Measurements from ENCODE around the gene PPP1R17. TPM values are rescaled to one million over a fixed set of nuclear protein-coding genes. Genes with fewer than 3 reads are reported as not detected.

PPP1R17 gene
- total RNA-seq, 3 donors from 2014 or later = not detected

DNA sequence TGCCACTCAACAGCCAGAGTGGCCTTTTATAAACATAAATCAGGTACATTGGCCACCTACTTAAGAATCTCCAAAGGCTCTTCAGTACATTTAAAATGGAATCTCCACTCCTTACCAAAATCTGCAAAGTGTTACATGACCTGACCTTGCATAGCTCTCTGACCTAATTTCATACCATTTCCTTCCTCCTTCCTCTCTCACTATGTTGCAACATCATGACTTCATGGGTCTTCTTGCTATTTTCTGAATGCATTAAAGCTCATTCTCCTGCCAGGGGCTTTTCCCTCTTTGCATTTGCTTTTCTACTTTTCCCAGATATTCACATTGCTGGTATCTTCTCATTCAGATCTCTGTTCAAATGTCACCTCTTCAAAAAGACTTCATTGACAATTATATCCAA lies 22.1 kb upstream of the PPP1R17 start:
- no peak for DNase-seq (ENCODE audit: low spot score in 2 of 2)
- no peaks in the 10 kb centered on the region for H3K27me3 ChIP-seq
- no peaks in the 10 kb centered on the region for H3K4me1 ChIP-seq
- no peak overlapping the region for H3K4me3 ChIP-seq
- TF ChIP-seq POLR2A (IDR thresholded peaks at IDR 0.05) = no peak
- TF ChIP-seq CTCF (IDR thresholded peaks at IDR 0.05) = no peak
- no peak for TF ChIP-seq POLR2AphosphoS5 (IDR thresholded peaks at IDR 0.05)
- no peak overlapping the region for H3K27ac ChIP-seq
- H3K36me3 ChIP-seq = no peaks in the 10 kb centered on the region
- intact Hi-C loops (cut with DNase I; ENCODE audit: low total_unique reads) = loop anchor here (10.0 kb wide), 1 partner anchor 180 kb away; no protein-coding TSS in a partner anchor
- no peaks in the 10 kb centered on the region for H3K9me3 ChIP-seq

DNA sequence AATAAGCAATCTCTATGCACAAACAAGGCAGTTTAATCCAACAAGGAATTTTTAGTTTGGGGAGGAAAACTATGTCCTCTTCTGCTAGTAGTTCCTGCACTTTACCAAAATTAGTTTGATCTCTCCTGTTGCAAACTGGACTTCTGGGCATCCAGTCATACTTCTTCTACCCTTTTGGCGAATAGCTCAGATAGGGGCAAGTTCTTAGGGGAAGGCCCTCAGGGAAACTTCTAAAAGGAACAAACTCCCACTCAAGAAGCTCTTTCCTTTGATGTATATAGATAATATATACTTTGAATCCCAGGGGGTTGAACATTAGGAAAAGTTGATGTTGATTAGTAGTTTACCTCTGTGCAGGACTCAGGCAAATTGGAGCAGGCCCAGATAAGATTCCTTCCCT lies 21.5 kb upstream of the PPP1R17 start:
- Histone ChIP-seq H3K27ac (no peak overlapping the region), H3K4me1 (no peaks in the 10 kb centered on the region), H3K27me3 (no peaks in the 10 kb centered on the region), H3K36me3 (no peaks in the 10 kb centered on the region), H3K9me3 (no peaks in the 10 kb centered on the region), H3K4me3 (no peak overlapping the region)
- intact Hi-C loops (cut with DNase I; ENCODE audit: low total_unique reads) = loop anchor here (10.0 kb wide), 1 partner anchor 179 kb away; no protein-coding TSS in a partner anchor
- no peak for DNase-seq (ENCODE audit: low spot score in 2 of 2)
- no peak for TF ChIP-seq POLR2A (IDR thresholded peaks at IDR 0.05)
- no peak for TF ChIP-seq POLR2AphosphoS5 (IDR thresholded peaks at IDR 0.05)
- no peak for TF ChIP-seq CTCF (IDR thresholded peaks at IDR 0.05)

DNA sequence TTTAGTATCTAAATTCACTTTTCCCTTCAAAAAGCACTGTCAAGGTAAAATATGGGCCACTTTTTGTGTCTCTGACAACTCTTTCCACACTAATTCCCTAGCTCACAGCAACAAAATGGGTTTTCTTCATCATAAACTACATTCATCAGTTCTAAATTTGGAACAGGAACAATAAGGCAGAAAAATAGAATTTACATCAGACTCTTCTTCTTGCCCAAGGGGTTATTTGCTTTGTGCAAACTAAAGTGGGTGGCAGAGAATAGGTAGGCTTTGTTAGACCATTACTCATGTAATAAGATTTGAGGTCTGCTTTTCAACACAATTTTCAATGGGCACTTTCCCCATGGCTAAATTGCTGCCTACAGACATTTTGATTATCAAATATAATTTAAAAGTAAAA lies 17.6 kb upstream of the PPP1R17 start:
- H3K4me1 ChIP-seq = no peaks in the 10 kb centered on the region
- no peaks in the 10 kb centered on the region for H3K27me3 ChIP-seq
- no peaks in the 10 kb centered on the region for H3K9me3 ChIP-seq
- no peaks in the 10 kb centered on the region for H3K36me3 ChIP-seq
- no peak for DNase-seq (ENCODE audit: low spot score in 2 of 2)
- no peak overlapping the region for H3K4me3 ChIP-seq
- TF ChIP-seq POLR2A (IDR thresholded peaks at IDR 0.05) = no peak
- H3K27ac ChIP-seq = no peak overlapping the region
- intact Hi-C loops (cut with DNase I; ENCODE audit: low total_unique reads) = loop anchor here (10.0 kb wide), 1 partner anchor 175 kb away; no protein-coding TSS in a partner anchor

- DNase-seq (ENCODE audit: low spot score in 2 of 2) = no peak
- Histone ChIP-seq H3K4me1 (no peaks in the 10 kb centered on the region), H3K4me3 (no peak overlapping the region), H3K27ac (no peak overlapping the region), H3K9me3 (no peaks in the 10 kb centered on the region), H3K27me3 (no peaks in the 10 kb centered on the region), H3K36me3 (no peaks in the 10 kb centered on the region)
- TF ChIP-seq POLR2AphosphoS5 (IDR thresholded peaks at IDR 0.05) (no peak), CTCF (IDR thresholded peaks at IDR 0.05) (no peak), POLR2A (IDR thresholded peaks at IDR 0.05) (no peak)
- intact Hi-C loops (cut with DNase I; ENCODE audit: low total_unique reads) = no loop called here
These were observed 7.3 kb upstream of the PPP1R17 start for GRCh38 chr7:31679574-31680305.

DNA sequence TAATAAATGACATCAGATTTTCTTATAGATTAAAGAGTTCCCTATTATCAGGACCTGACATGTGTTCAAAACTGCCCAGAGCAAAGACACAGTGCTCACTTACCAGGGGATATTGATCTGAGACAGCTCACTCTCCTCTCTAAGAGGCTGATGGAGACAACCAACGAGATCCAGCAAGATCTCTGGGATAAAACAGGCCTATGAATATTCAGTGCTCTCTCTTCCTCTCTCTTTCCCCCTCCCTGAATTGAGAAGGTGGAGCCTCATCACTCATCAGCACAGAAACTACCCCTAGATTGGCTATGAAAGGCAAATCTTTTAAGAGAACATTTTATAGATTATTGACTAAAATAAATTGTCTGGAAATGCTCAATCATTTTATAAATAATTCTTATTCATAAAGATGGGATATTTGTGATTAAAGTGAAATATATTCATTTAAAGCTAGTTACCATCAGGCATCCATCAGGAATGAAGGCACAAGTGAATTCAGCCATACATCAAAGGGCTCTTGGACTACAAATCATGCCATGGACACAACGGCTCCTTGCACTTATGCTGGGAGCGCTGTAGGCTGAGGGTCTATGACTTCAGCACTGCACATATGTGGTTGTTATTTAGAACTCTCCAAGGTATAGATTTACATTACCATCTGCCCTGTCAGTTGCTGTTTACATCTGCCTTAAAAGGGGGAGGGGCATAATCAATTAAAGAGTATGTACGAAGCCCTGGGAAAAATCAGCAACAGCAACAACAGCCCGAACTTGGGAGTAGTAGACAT lies 3.4 kb upstream of the PPP1R17 start:
- TF ChIP-seq POLR2A (IDR thresholded peaks at IDR 0.05) = no peak
- no peak for TF ChIP-seq CTCF (IDR thresholded peaks at IDR 0.05)
- TF ChIP-seq POLR2AphosphoS5 (IDR thresholded peaks at IDR 0.05) = no peak
- H3K9me3 ChIP-seq = no peaks in the 10 kb centered on the region
- intact Hi-C loops (cut with DNase I; ENCODE audit: low total_unique reads) = no loop called here
- no peaks in the 10 kb centered on the region for H3K27me3 ChIP-seq
- H3K4me1 ChIP-seq = no peaks in the 10 kb centered on the region
- H3K36me3 ChIP-seq = no peaks in the 10 kb centered on the region
- no peak overlapping the region for H3K27ac ChIP-seq
- DNase-seq (ENCODE audit: low spot score in 2 of 2) = no peak
- H3K4me3 ChIP-seq = no peak overlapping the region

All from breast epithelium (tissue), 4 donors.